GM21825 (cell line): ENCODE measurements around the gene OSBPL10.
"Not testable (repeated sequence)": the region's sequence is repeated elsewhere in the genome, so short reads cannot be mapped to it uniquely, and the experiment has no call there.

Experiments used
- ATAC-seq: cut with Tn5 transposase; IDR thresholded peaks from one replicate; pipeline ENCODE4 v1.9.1; 2021; ENCODE audit warnings: mild to moderate bottlenecking, moderate library complexity; ENCODE audit not compliant: unreplicated experiment

The OSBPL10 gene

GRCh38 chr3:31860642-31861041 lies 120.4 kb downstream of the OSBPL10 start:
- not testable (repeated sequence) for ATAC-seq

GRCh38 chr3:31859245-31859644 lies 121.8 kb downstream of the OSBPL10 start:
- no peak for ATAC-seq

GRCh38 chr3:31858439-31858838 lies 122.6 kb downstream of the OSBPL10 start:
- ATAC-seq: no peak

GRCh38 chr3:31853580-31853979 lies 127.5 kb downstream of the OSBPL10 start:
- ATAC-seq: no peak

GRCh38 chr3:31851278-31851677 lies 129.8 kb downstream of the OSBPL10 start:
- ATAC-seq: no peak

GRCh38 chr3:31848911-31849310 lies 132.2 kb downstream of the OSBPL10 start:
- ATAC-seq: no peak

- no peak for ATAC-seq
These were observed 132.8 kb downstream of the OSBPL10 start for GRCh38 chr3:31848163-31848818.

GRCh38 chr3:31847760-31848159 lies 133.3 kb downstream of the OSBPL10 start:
- ATAC-seq: no peak

GRCh38 chr3:31841515-31841914 lies 139.5 kb downstream of the OSBPL10 start:
- no peak for ATAC-seq

- ATAC-seq: no peak
These were observed 140.8 kb downstream of the OSBPL10 start for GRCh38 chr3:31840252-31840651.

- ATAC-seq: no peak
These were observed 141.7 kb downstream of the OSBPL10 start for GRCh38 chr3:31839144-31839917.

GRCh38 chr3:31836131-31837075 lies 144.7 kb downstream of the OSBPL10 start:
- no peak for ATAC-seq

- ATAC-seq: no peak
These were observed 147.5 kb downstream of the OSBPL10 start for GRCh38 chr3:31833391-31834190.

GRCh38 chr3:31832551-31832950 lies 148.5 kb downstream of the OSBPL10 start:
- ATAC-seq: no peak

GRCh38 chr3:31831591-31831990 lies 149.5 kb downstream of the OSBPL10 start:
- no peak for ATAC-seq

- no peak for ATAC-seq
These were observed 151.1 kb downstream of the OSBPL10 start for GRCh38 chr3:31829826-31830426.

- ATAC-seq: no peak
These were observed 152.1 kb downstream of the OSBPL10 start for GRCh38 chr3:31829010-31829409.

- no peak for ATAC-seq
These were observed 153.1 kb downstream of the OSBPL10 start for GRCh38 chr3:31828007-31828406.

GRCh38 chr3:31823184-31823583 lies 157.9 kb downstream of the OSBPL10 start:
- ATAC-seq: no peak

GRCh38 chr3:31821118-31821517 lies 159.9 kb downstream of the OSBPL10 start:
- ATAC-seq: no peak
